HG03469 (cell line): ENCODE data around the gene ALK.

ENCODE experiments used
- ATAC-seq: cut with Tn5 transposase; IDR thresholded peaks from one replicate; pipeline ENCODE4 v1.9.1; 2021; ENCODE audit warnings: mild to moderate bottlenecking, moderate library complexity, moderate number of reproducible peaks; ENCODE audit not compliant: unreplicated experiment

The ALK gene

GRCh38 chr2:29921560-29921915 is at the start of gene ALK:
TSS of gene ALK (minus strand) at chr2:29921586. CDS start at chr2:29920659, 927 bp downstream.
- no peak for ATAC-seq

- no peak for ATAC-seq
These were observed 44.9 kb upstream of the ALK start for GRCh38 chr2:29966266-29966665.

- no peak for ATAC-seq
These were observed 42.7 kb upstream of the ALK start for GRCh38 chr2:29963972-29964570.

GRCh38 chr2:29962922-29963321 is 41.5 kb upstream of the ALK start:
- ATAC-seq, result no peak

- ATAC-seq, result no peak
These were observed 32.9 kb upstream of the ALK start for GRCh38 chr2:29954316-29954715.

GRCh38 chr2:29952973-29953372 is 31.6 kb upstream of the ALK start:
- ATAC-seq, result no peak

GRCh38 chr2:29951576-29951975 is 30.2 kb upstream of the ALK start:
- ATAC-seq, result no peak

- no peak for ATAC-seq
These were observed 29.1 kb upstream of the ALK start for GRCh38 chr2:29950481-29950880.

GRCh38 chr2:29949042-29949441 is 27.7 kb upstream of the ALK start:
- no peak for ATAC-seq

GRCh38 chr2:29946505-29946904 is 25.1 kb upstream of the ALK start:
- ATAC-seq, result no peak

- ATAC-seq, result no peak
These were observed 21.3 kb upstream of the ALK start for GRCh38 chr2:29942711-29943110.

- ATAC-seq, result no peak
These were observed 19.3 kb upstream of the ALK start for GRCh38 chr2:29940706-29941105.

GRCh38 chr2:29936020-29936419 is 14.6 kb upstream of the ALK start:
- ATAC-seq, result no peak

GRCh38 chr2:29931818-29932217 is 10.4 kb upstream of the ALK start:
- no peak for ATAC-seq

- no peak for ATAC-seq
These were observed 1.8 kb upstream of the ALK start for GRCh38 chr2:29923110-29923721.

GRCh38 chr2:29922605-29923004 is 1.2 kb upstream of the ALK start:
- no peak for ATAC-seq

GRCh38 chr2:29920631-29921559 is 491 bp downstream of the ALK start:
- no peak for ATAC-seq

- no peak for ATAC-seq
These were observed 1.2 kb downstream of the ALK start for GRCh38 chr2:29920130-29920577.

- no peak for ATAC-seq
These were observed 2.4 kb downstream of the ALK start for GRCh38 chr2:29918941-29919340.

GRCh38 chr2:29917781-29918180 is 3.6 kb downstream of the ALK start:
- ATAC-seq, result no peak

- no peak for ATAC-seq
These were observed 4.8 kb downstream of the ALK start for GRCh38 chr2:29916571-29916970.

GRCh38 chr2:29910960-29911359 is 10.4 kb downstream of the ALK start:
- ATAC-seq, result no peak
